HCT116 (cell line): ENCODE data around the gene SLC14A1. TPM values are rescaled to one million over a fixed set of nuclear protein-coding genes. Genes with fewer than 3 reads are reported as not detected.

Source experiments
- ATAC-seq: fragments of 200-7000 bp; cut with Tn5 transposase; 2 replicates; pipeline ENCODE4 v1.9.1; 2020; ENCODE audit warnings: mild to moderate bottlenecking, moderate library complexity
- BruUV-seq: library from RNA; stranded (reverse); fragments of 400-500 nt; replicated peaks from 2 replicates; lab custom pipeline; 2021; lab: Mats Ljungman, UMichigan
- CTCF ChIA-PET: fragments of 300-600 bp; sonication (Branson Sonifier 250); formaldehyde crosslinking; loops from one replicate; lab custom pipeline; 2021; ENCODE audit warnings: antibody characterized with exemption; lab: Charles Lee
- POLR2A ChIA-PET: fragments of 300-600, 350-600 bp; sonication (Branson Sonifier 250); formaldehyde crosslinking; loops from one replicate; lab custom pipeline; 2021; ENCODE audit warnings: antibody characterized with exemption; lab: Charles Lee
- RAD21 ChIA-PET, 2 experiments: fragments of 300-600 bp; sonication (Branson Sonifier 250); formaldehyde crosslinking; loops; one replicate each; lab custom pipeline; 2023; ENCODE audit warnings: low total read pairs in 2 of 2; ENCODE audit not compliant: uncharacterized antibody in 2 of 2, unreplicated experiment in 2 of 2, low non-redundant PET in 1 of 2; lab: Charles Lee
- DNase-seq: peaks from one replicate; pipeline ENCODE4 v3.0.0-alpha.2; 2010; ENCODE audit warnings: low read depth, low spot score
- H2AFZ ChIP-seq: fragments of 200-600 bp; shearing (Covaris generic), sonication (generic); 2 replicates; pipeline ENCODE4 v1.6.1; 2017; ENCODE audit warnings: low read depth, mixed run types, mixed read lengths, antibody characterized with exemption, low read length; ENCODE audit not compliant: poor library complexity, severe bottlenecking
- H3K27ac ChIP-seq: 2 replicates; pipeline ENCODE4 v1.5.1; 2012; ENCODE audit warnings: low read depth, low read length
- H3K27me3 ChIP-seq: fragments of 200-600 bp; sonication (generic); 2 replicates; pipeline ENCODE4 v1.6.1; 2016; ENCODE audit warnings: mixed run types, low read length, mixed read lengths; ENCODE audit not compliant: insufficient read depth
- H3K36me3 ChIP-seq, 2 experiments: fragments of 200-500 bp in 1 of 2; fragments of 200-600 bp in 1 of 2; sonication (Bioruptor generic) in 1 of 2; sonication (generic) in 1 of 2; 2 replicates each; pipeline versions ENCODE4 v1.5.1 to v1.6.1; 2014 to 2016; ENCODE audit warnings: low read length in 2 of 2, inconsistent platforms in 1 of 2, mixed read lengths in 1 of 2, mixed run types in 1 of 2; ENCODE audit not compliant: insufficient read depth in 2 of 2, control insufficient read depth in 1 of 2
- H3K4me1 ChIP-seq, 2 experiments: fragments of 200-600 bp in 1 of 2; sonication (generic) in 1 of 2; 2 replicates each; pipeline versions ENCODE4 v1.5.1 to v1.6.1; 2012 to 2017; ENCODE audit warnings: low read length in 2 of 2, inconsistent platforms in 1 of 2, mild to moderate bottlenecking in 1 of 2, mixed read lengths in 1 of 2, mixed run types in 1 of 2, moderate library complexity in 1 of 2; ENCODE audit not compliant: insufficient read depth in 2 of 2, control insufficient read depth in 1 of 2
- H3K4me2 ChIP-seq: fragments of 200-600 bp; sonication (generic); 2 replicates; pipeline ENCODE4 v1.6.1; 2017; ENCODE audit warnings: mixed run types, low read length, mixed read lengths
- H3K4me3 ChIP-seq, 2 experiments: fragments of 200-600 bp in 1 of 2; sonication (generic) in 1 of 2; replicated peaks in 1 of 2; 2 replicates each; pipeline ENCODE4 v1.5.1; 2011 to 2016; ENCODE audit warnings: low read length in 2 of 2, control low read depth in 1 of 2, low read depth in 1 of 2, mild to moderate bottlenecking in 1 of 2, mixed read lengths in 1 of 2, mixed run types in 1 of 2
- H3K79me2 ChIP-seq: fragments of 200-600 bp; sonication (generic); 2 replicates; pipeline ENCODE4 v1.6.1; 2017; ENCODE audit warnings: mild to moderate bottlenecking, mixed run types, low read length, moderate library complexity, mixed read lengths; ENCODE audit not compliant: insufficient read depth
- H3K9ac ChIP-seq: fragments of 200-600 bp; sonication (generic); 2 replicates; pipeline ENCODE4 v1.6.1; 2016; ENCODE audit warnings: low read length, mixed read lengths
- H3K9me2 ChIP-seq: fragments of 200-600 bp; sonication (generic), shearing (Covaris generic); 2 replicates; pipeline ENCODE4 v1.6.1; 2017; ENCODE audit warnings: mixed run types, mild to moderate bottlenecking, moderate library complexity; ENCODE audit not compliant: insufficient read depth
- H3K9me3 ChIP-seq, 2 experiments: fragments of 200-500 bp in 1 of 2; fragments of 200-600 bp in 1 of 2; sonication (Bioruptor generic) in 1 of 2; sonication (generic) in 1 of 2; 2 replicates each; pipeline ENCODE4 v1.6.1; 2014 to 2017; ENCODE audit warnings: low read length in 2 of 2, mixed read lengths in 2 of 2, inconsistent platforms in 1 of 2, low read depth in 1 of 2, mild to moderate bottlenecking in 1 of 2, mixed run types in 1 of 2, moderate library complexity in 1 of 2; ENCODE audit not compliant: control insufficient read depth in 1 of 2, insufficient read depth in 1 of 2
- H4K20me1 ChIP-seq: fragments of 200-600 bp; sonication (generic), shearing (Covaris generic); 2 replicates; pipeline ENCODE4 v1.6.1; 2017; ENCODE audit warnings: mixed run types, mild to moderate bottlenecking, moderate library complexity; ENCODE audit not compliant: insufficient read depth
- CEBPB ChIP-seq: IDR thresholded peaks from 2 replicates; pipeline ENCODE4 v1.6.1; 2012; ENCODE audit warnings: low read depth
- CTCF ChIP-seq, 3 experiments: fragments of 200-600 bp in 1 of 3; sonication (generic) in 1 of 3; IDR thresholded peaks in 2 of 3; conservative IDR thresholded peaks in 1 of 3; 2 replicates each; pipeline ENCODE4 v1.5.1; 2012 to 2017; ENCODE audit warnings: low read depth in 2 of 3, low read length in 2 of 3, antibody characterized with exemption in 1 of 3, borderline replicate concordance in 1 of 3, control low read depth in 1 of 3, mild to moderate bottlenecking in 1 of 3, mixed read lengths in 1 of 3, mixed run types in 1 of 3, moderate library complexity in 1 of 3; ENCODE audit not compliant: insufficient read depth in 1 of 3
- FOSL1 ChIP-seq: IDR thresholded peaks from 2 replicates; pipeline ENCODE4 v1.6.1; 2012; ENCODE audit warnings: low read depth
- POLR2A ChIP-seq: IDR thresholded peaks from 2 replicates; pipeline ENCODE4 v1.7.0; 2011; ENCODE audit warnings: borderline replicate concordance; ENCODE audit not compliant: insufficient read depth, insufficient read length; ENCODE audit errors: extremely low read depth
- POLR2AphosphoS5 ChIP-seq: IDR thresholded peaks from 2 replicates; pipeline ENCODE4 v1.6.1; 2011; ENCODE audit warnings: mild to moderate bottlenecking, low read depth, low read length, moderate library complexity
- SP1 ChIP-seq: IDR thresholded peaks from 2 replicates; pipeline ENCODE4 v1.6.1; 2012; ENCODE audit warnings: low read depth
- TCF7L2 ChIP-seq: IDR thresholded peaks from 2 replicates; pipeline ENCODE4 v1.7.0; 2011; ENCODE audit warnings: borderline replicate concordance, inconsistent platforms; ENCODE audit not compliant: insufficient read depth, insufficient read length; ENCODE audit errors: extremely low read depth
- intact Hi-C: fragments of 100-400 bp; cut with micrococcal nuclease; formaldehyde crosslinking; loops from 2 replicates; pipeline ENCODE4 v1.10.0; 2022
- total RNA-seq: library from RNA; stranded (reverse); gene quantifications from one replicate; pipeline ENCODE4 v1.2.1, GENCODE V29; 2021; ENCODE audit not compliant: unreplicated experiment
- TF ChIP-seq, protein P1 (sequence below): IDR thresholded peaks from 2 replicates; pipeline ENCODE4 v1.6.1; 2012

SLC14A1 gene
- total RNA-seq, 1 experiment from 2014 or later, result not detected

GRCh38 chr18:45691816-45692179 is 32.2 kb upstream of the SLC14A1 start:
- H3K4me1 ChIP-seq, result peaks cover 0 to 5% of the 10 kb centered on the region in 2 experiments; a peak in 1 of 4 replicates
- POLR2A ChIA-PET, result no interaction called here
- RAD21 ChIA-PET, result no interaction called here
- no peak overlapping the region for H3K4me3 ChIP-seq
- H3K9me3 ChIP-seq, result no peaks in the 10 kb centered on the region
- no peak overlapping the region for H2AFZ ChIP-seq
- no peaks in the 10 kb centered on the region for H3K27me3 ChIP-seq
- BruUV-seq, result no TSS peak
- H4K20me1 ChIP-seq, result no peaks in the 10 kb centered on the region
- H3K27ac ChIP-seq, result no peak overlapping the region
- H3K9ac ChIP-seq, result no peak overlapping the region
- DNase-seq, result no peak
- intact Hi-C loops, result loop anchor here (1.0 kb wide), 6 partner anchors 26 to 382 kb away; no protein-coding TSS in a partner anchor
- H3K36me3 ChIP-seq, result no peaks in the 10 kb centered on the region
- no peak overlapping the region for H3K4me2 ChIP-seq
- ATAC-seq, result peak; percentile 44
- H3K79me2 ChIP-seq, result no peaks in the 10 kb centered on the region
- CTCF ChIA-PET, result interaction anchor here (1.6 kb wide), 1 partner anchor 218 kb away, joined by 4 read pairs; no protein-coding TSS in a partner anchor
- H3K9me2 ChIP-seq, result no peaks in the 10 kb centered on the region
- no peak for TF ChIP-seq TCF7L2
- TF ChIP-seq, protein P1, sequence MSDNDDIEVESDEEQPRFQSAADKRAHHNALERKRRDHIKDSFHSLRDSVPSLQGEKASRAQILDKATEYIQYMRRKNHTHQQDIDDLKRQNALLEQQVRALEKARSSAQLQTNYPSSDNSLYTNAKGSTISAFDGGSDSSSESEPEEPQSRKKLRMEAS, result no peak

GRCh38 chr18:45702708-45703265 is 21.2 kb upstream of the SLC14A1 start:
- ChIA-PET POLR2A (no interaction called here), CTCF (no interaction called here), RAD21 (no interaction called here)
- Histone ChIP-seq H4K20me1 (no peaks in the 10 kb centered on the region), H3K27ac (no peak overlapping the region), H2AFZ (no peak overlapping the region), H3K9ac (no peak overlapping the region), H3K79me2 (no peaks in the 10 kb centered on the region), H3K9me3 (no peaks in the 10 kb centered on the region), H3K27me3 (no peaks in the 10 kb centered on the region; the same call in 1 of the 2 replicates), H3K9me2 (no peaks in the 10 kb centered on the region), H3K4me1 (no peaks in the 10 kb centered on the region), H3K4me2 (no peak overlapping the region), H3K36me3 (no peaks in the 10 kb centered on the region), H3K4me3 (no peak overlapping the region)
- intact Hi-C loops, result no loop called here
- ATAC-seq (no peak), DNase-seq (no peak)
- TF ChIP-seq CEBPB (no peak), SP1 (no peak), POLR2A (no peak), CTCF (IDR thresholded peaks at IDR 0.05 in 2 of 3, conservative IDR thresholded peaks at IDR 0.05 in 1 of 3; ENCODE audit: borderline replicate concordance in 1 of 3, insufficient read depth in 1 of 3, low read depth in 2 of 3, low read length in 2 of 3) (no peak), POLR2AphosphoS5 (no peak), FOSL1 (no peak)
- TF ChIP-seq, protein P1, result no peak
- BruUV-seq, result no TSS peak
